ES-I3 (cell line): Measurements from ENCODE around the gene TMOD2.

Source experiments
- H3K36me3 ChIP-seq: 2 replicates; pipeline ENCODE4 v1.6.1; 2013; ENCODE audit warnings: mild to moderate bottlenecking, low read length, control low read depth, moderate library complexity; ENCODE audit not compliant: insufficient read depth
- H3K4me1 ChIP-seq: 2 replicates; pipeline ENCODE4 v1.6.1; 2013; ENCODE audit warnings: mild to moderate bottlenecking, control low read depth, low read length; ENCODE audit not compliant: insufficient read depth
- H3K9ac ChIP-seq: 2 replicates; pipeline ENCODE4 v1.6.1; 2013; ENCODE audit warnings: low read depth, mild to moderate bottlenecking, low read length, moderate library complexity
- H3K9me3 ChIP-seq: 2 replicates; pipeline ENCODE4 v1.6.1; 2013; ENCODE audit warnings: mild to moderate bottlenecking, low read length, moderate library complexity; ENCODE audit not compliant: control insufficient read depth, insufficient read depth

The TMOD2 gene

DNA sequence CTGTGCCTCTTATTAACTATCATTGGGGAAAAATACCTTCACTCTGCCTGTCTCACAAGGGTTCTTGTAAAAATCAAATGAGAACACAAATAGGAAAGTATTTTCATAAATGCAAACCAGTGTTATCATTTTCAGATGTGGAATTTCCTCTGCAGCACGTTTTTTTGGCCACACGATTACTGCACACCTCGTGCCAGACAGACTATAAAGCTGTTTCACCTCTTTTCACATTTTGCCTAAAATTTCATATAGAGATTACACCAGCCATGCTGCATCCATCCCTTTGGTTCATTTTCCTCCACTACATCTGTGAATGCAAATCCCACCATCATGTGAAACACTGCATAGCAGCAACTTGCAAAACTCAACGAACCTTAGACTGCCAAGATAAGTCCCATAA is 1.2 kb upstream of the TMOD2 start:
- H3K36me3 ChIP-seq: no peaks in the 10 kb centered on the region

DNA sequence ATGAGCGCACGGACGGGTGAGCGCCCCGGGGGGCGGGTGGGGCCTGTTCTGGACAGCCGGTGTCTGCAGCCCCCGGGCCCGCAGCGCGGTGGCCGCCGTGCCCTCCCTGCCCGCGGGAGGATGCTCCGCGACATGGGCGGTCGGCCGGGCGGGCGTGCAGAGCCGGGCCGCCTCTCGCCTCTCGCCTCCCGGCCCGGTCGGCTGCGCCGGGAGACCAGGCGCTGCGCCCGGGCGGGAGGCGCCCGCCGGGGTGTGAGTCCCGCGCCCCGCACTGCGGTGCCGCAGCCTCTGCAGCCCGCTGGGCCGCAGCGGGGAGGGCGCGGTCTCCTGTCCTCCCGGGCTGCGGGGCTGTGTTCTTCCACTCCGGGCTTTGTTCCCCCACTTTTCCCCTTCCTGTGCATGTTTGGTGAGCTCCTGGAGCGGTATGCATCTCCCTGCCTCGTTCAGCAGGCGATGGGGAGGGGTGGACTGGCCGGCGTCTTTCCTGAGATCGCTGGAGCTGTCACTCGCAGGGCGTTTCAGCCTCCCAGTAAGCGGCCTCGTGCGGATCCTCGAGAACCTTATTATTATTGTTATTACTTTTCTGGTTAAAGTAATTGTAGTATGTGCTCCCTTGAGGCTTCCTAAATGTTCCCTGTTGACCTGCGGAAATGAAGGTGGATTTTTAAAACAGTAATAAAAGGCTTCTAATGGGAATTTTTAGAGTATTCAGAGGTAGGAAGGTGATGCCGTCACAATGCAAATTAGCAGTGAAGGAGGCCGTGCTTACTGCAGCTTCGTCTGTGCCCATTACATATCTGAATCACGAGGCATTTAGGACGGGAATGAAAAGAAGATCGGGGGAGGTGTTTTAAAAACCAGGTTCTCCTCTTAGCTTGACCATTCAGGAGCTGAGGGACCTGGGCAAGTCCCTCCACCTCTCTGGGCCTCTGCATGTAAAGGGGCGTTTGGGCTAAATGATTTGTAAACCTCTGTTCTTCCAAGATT is 593 bp downstream of the TMOD2 start:
- peak overlapping the region; percentile 94 for H3K9ac ChIP-seq
- no peaks in the 10 kb centered on the region for H3K4me1 ChIP-seq
- no peaks in the 10 kb centered on the region for H3K9me3 ChIP-seq
- H3K36me3 ChIP-seq: no peaks in the 10 kb centered on the region

More for the DNA sequence above, 1.2 kb upstream of the TMOD2 start:
- no peak overlapping the region for H3K9ac ChIP-seq
- H3K9me3 ChIP-seq: no peaks in the 10 kb centered on the region
- H3K4me1 ChIP-seq: no peaks in the 10 kb centered on the region

DNA sequence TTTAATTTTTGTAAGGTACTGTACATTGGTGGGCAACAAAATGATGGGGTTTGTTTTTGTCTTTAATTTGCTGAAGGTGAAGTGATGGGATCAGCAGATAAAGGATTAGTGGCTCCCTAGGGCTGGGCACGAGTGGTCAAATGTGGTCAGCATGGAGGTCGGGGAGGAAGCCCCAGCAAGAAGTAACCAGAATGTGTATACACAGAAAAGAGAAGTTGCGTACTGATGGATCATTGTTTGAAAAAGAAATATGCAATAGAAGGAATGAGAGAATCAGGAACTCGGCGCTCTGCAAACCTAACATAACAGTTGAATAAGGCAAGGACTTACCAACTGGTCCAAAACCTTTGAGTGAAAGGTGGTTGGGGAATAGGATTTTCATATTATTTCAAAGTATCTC is 1.5 kb downstream of the TMOD2 start:
- H3K9me3 ChIP-seq: no peaks in the 10 kb centered on the region
- H3K36me3 ChIP-seq: no peaks in the 10 kb centered on the region
- H3K9ac ChIP-seq: no peak overlapping the region
- no peaks in the 10 kb centered on the region for H3K4me1 ChIP-seq

DNA sequence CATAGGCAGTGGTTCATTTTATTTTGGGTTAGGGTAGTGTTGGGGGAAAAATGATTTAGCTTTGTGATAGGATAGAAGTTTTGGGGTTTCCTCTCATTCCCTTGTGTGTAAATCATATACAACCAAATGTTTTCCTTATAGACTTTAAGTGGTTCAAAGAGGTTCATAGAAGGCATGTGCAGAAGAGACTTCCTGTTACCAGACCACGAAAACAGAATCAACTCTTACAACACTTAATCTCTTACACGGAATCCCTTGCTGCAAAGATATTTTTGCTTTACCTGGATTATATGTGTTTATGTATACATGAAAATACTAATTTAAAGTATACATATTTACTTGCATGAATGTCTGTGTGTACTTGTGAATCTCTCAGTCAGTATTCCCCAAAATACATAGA is 2.9 kb downstream of the TMOD2 start:
- H3K4me1 ChIP-seq: no peaks in the 10 kb centered on the region
- no peak overlapping the region for H3K9ac ChIP-seq
- no peaks in the 10 kb centered on the region for H3K9me3 ChIP-seq
- H3K36me3 ChIP-seq: no peaks in the 10 kb centered on the region

DNA sequence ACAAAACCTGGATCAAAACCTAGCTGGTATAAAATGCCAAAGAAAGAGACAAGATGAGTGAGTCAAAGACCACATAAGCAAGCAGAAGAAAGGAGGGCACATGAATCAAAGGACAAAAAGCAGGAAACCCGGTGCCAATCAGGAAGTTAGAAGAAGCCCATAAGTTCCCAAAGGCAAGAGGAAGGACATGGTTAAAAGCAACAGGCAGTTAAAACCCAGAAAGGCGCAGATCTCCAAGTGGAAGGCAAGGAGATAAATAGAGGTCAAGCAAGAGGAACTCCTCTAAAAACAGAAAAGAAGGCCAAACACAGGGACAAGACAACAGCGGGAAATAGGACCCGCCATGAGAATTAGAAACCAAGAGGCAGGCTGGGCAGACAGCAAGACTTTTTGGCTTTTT is 4.4 kb downstream of the TMOD2 start:
- no peaks in the 10 kb centered on the region for H3K9me3 ChIP-seq
- no peak overlapping the region for H3K9ac ChIP-seq
- no peaks in the 10 kb centered on the region for H3K36me3 ChIP-seq
- H3K4me1 ChIP-seq: no peaks in the 10 kb centered on the region

- H3K9ac ChIP-seq: no peak overlapping the region
- no peaks in the 10 kb centered on the region for H3K9me3 ChIP-seq
- no peaks in the 10 kb centered on the region for H3K36me3 ChIP-seq
- H3K4me1 ChIP-seq: no peaks in the 10 kb centered on the region
These were observed 5.1 kb downstream of the TMOD2 start for GRCh38 chr15:51756482-51756881.

DNA sequence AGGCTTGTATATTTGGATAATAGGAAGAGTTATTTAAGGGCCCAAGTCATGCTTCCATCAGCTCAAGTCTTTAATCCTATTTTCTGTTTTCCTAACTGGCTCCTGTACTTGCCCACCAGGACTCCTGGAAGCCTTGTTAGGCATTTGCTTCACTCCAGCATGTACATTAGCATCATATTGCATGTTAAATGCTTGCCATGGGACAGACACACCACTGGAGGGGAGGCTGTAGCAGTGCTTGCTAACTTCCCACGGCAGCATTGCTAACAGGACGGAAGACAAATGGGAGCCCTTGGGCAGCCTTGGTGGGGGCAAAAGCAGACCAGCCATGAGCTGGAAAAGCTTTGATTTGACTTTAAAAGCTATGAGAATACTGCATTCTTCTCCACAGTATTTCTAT is 6.1 kb downstream of the TMOD2 start:
- no peaks in the 10 kb centered on the region for H3K36me3 ChIP-seq
- no peak overlapping the region for H3K9ac ChIP-seq
- H3K9me3 ChIP-seq: no peaks in the 10 kb centered on the region
- H3K4me1 ChIP-seq: no peaks in the 10 kb centered on the region

GRCh38 chr15:51758645-51759044 is 7.2 kb downstream of the TMOD2 start:
- H3K9me3 ChIP-seq: no peaks in the 10 kb centered on the region
- no peak overlapping the region for H3K9ac ChIP-seq
- H3K4me1 ChIP-seq: no peaks in the 10 kb centered on the region
- H3K36me3 ChIP-seq: no peaks in the 10 kb centered on the region

DNA sequence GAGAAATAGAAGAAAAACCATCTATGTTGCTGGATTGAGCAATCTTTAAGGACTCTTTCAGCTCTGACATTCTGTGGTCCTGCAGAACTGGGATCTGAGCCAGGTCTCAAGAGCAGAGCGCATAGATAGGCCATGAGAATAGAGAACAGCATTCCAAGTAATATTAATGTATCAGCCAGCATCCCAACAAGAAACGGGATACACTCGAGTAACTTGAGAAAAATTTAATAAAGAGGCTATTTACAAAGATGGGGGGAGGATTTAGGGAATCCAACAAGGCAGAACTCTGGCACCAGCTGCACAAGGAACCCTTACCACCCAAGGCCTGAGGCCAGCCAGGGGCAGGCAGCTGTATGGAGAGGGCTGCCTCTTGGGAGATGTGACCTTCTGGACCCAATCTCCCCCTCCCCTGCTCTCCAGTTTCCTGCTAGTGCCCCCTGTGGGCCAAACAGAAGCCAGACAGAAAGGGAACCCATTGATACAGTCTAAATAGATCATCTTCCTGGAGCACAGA is 8.2 kb downstream of the TMOD2 start:
- no peak overlapping the region for H3K9ac ChIP-seq
- no peaks in the 10 kb centered on the region for H3K4me1 ChIP-seq
- no peaks in the 10 kb centered on the region for H3K9me3 ChIP-seq
- H3K36me3 ChIP-seq: no peaks in the 10 kb centered on the region

DNA sequence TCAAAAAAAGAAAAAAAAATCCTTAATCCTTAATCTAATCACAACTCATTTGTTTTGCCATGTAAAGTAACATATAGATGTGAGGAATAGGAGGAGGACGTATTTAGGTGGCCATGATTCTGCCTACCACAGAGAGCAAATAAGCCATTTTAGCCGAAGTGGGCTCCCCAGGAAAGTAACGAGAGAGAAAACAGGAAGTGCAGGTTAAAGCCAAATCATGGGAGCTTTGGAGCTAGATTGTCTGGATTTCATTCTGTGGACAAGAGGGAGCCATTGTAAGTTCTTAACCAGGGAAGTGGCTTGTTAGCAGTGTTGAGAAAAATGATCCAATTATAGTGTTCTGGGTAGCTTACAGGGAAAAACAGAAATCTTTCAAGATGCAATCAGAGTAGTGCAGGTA is 9.4 kb downstream of the TMOD2 start:
- Histone ChIP-seq H3K4me1 (no peaks in the 10 kb centered on the region), H3K9ac (no peak overlapping the region), H3K9me3 (no peaks in the 10 kb centered on the region), H3K36me3 (no peaks in the 10 kb centered on the region)

DNA sequence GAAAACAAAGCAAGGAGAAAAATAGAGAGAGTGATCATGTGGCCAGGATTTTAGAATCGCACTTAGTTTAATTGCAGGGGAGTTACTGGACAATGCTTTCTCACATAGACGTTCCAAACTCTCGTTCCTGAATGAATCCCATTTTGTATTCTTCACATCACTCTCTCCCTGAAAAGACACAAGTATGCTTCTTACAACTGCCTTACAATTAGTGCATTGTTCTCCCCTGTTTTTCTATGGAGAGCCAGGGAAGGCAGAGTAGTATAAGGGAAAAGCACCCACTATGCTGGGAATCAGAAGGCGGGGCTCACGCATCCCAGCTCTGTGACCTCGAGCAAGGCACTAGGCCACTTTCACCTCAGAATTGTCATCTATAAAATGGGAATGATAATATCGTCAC is 14.4 kb downstream of the TMOD2 start:
- H3K9me3 ChIP-seq: no peaks in the 10 kb centered on the region
- H3K9ac ChIP-seq: no peak overlapping the region
- no peaks in the 10 kb centered on the region for H3K4me1 ChIP-seq
- H3K36me3 ChIP-seq: no peaks in the 10 kb centered on the region

DNA sequence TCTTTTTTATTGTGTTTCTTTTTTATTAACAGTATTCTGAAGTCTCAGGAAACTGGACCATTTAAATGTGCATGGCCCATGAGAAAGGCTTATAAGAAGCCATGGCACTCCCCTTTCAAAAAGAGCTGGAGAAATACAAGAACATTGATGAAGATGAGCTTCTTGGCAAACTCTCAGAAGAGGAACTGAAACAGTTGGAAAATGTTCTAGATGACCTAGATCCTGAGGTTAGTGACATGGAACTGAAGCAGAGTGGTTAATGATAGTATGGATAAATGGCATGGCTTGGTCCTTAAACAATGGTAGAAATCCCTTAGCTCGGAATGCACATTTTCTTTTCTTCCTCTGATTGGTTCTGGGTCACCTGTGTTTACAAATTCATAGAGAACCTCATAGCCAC is 14.9 kb downstream of the TMOD2 start:
- Histone ChIP-seq H3K4me1 (no peaks in the 10 kb centered on the region), H3K9me3 (no peaks in the 10 kb centered on the region), H3K9ac (no peak overlapping the region), H3K36me3 (no peaks in the 10 kb centered on the region)

GRCh38 chr15:51768018-51768417 is 16.6 kb downstream of the TMOD2 start:
- Histone ChIP-seq H3K9me3 (no peaks in the 10 kb centered on the region), H3K9ac (no peak overlapping the region), H3K36me3 (no peaks in the 10 kb centered on the region), H3K4me1 (no peaks in the 10 kb centered on the region)

GRCh38 chr15:51770902-51771301 is 19.5 kb downstream of the TMOD2 start:
- Histone ChIP-seq H3K9me3 (no peaks in the 10 kb centered on the region), H3K4me1 (no peaks in the 10 kb centered on the region), H3K9ac (no peak overlapping the region), H3K36me3 (no peaks in the 10 kb centered on the region)

DNA sequence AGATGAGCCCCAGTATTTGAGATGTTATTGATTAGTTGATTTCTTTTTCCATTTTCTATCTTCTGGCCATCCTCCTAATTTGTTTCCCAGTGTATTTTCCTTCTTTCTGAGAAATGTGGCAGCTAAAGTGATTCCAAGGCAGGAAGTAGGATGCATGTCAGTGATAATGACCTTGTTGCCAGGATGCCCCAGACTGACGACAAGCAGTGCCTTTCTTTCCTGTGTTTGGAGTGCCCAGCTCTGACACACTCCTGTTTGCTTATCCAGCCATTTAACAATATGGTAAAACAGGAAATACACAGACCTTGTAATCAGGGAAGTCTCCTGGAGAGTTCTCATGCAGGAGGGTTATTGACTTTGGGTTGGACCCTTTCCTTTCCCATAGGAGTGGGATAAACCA is 20.4 kb downstream of the TMOD2 start:
- Histone ChIP-seq H3K36me3 (no peaks in the 10 kb centered on the region), H3K9me3 (no peaks in the 10 kb centered on the region), H3K9ac (no peak overlapping the region), H3K4me1 (no peaks in the 10 kb centered on the region)
